Measurements from ENCODE around the gene NIPAL4. TPM values are rescaled to one million over a fixed set of nuclear protein-coding genes. Genes with fewer than 3 reads are reported as not detected.

NIPAL4 gene
- total and polyA plus RNA-seq, 8 donors = 0.07 TPM; not detected in 7

DNA sequence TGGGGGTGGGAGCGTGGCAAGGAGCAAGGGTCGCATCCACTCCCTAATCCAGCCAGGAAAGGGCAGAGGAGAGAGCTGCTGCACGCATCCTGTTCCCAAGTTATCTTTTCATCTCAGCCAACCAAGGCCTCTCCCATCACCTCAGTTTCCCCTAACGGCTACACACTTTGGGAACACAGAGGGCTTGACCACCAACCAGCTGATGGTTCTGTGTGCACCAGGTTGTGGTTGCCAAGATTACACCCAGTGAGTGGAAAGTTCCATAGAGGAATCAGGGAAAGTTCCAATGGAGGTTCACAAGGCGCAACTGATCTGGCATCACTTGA is 61.7 kb downstream of the NIPAL4 start:
- H3K36me3 ChIP-seq = no peaks in the 10 kb centered on the region
- 88 to 92% methylated on average over 5 of the region's 5 CpGs for WGBS, 2 donors
- H3K4me3 ChIP-seq = no peak overlapping the region
- no peaks in the 10 kb centered on the region for H3K4me1 ChIP-seq
- ATAC-seq (no peak), FAIRE-seq (no peak), DNase-seq (no peak)
- TF ChIP-seq, protein P1, sequence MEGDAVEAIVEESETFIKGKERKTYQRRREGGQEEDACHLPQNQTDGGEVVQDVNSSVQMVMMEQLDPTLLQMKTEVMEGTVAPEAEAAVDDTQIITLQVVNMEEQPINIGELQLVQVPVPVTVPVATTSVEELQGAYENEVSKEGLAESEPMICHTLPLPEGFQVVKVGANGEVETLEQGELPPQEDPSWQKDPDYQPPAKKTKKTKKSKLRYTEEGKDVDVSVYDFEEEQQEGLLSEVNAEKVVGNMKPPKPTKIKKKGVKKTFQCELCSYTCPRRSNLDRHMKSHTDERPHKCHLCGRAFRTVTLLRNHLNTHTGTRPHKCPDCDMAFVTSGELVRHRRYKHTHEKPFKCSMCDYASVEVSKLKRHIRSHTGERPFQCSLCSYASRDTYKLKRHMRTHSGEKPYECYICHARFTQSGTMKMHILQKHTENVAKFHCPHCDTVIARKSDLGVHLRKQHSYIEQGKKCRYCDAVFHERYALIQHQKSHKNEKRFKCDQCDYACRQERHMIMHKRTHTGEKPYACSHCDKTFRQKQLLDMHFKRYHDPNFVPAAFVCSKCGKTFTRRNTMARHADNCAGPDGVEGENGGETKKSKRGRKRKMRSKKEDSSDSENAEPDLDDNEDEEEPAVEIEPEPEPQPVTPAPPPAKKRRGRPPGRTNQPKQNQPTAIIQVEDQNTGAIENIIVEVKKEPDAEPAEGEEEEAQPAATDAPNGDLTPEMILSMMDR (IDR thresholded peaks at IDR 0.05) = no peak
- no peaks in the 10 kb centered on the region for H3K27me3 ChIP-seq
- H3K9me3 ChIP-seq = no peaks in the 10 kb centered on the region
- H3K27ac ChIP-seq = no peak overlapping the region
- intact Hi-C loops (cut with DNase I) = no loop called here

DNA sequence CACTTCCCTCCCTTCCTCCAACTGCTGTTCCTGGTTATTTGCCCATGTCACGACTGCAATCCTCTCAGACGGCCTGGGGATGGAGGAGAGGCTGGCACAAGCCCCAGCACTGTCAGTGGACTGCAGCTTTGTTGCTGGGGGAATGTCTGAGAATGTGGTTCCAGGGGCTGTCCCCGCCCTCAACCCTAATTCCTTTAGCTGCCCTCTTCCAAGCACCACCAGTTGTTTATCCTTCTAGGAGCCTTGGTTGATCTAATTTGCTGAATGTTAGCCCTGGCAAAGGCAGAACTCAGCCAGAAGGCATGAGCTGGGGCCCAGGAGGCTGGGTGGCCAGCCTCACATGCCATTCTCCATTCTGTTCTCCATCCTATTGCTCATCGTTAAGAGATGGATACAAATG is 64.0 kb downstream of the NIPAL4 start:
- Histone ChIP-seq H3K27ac (no peak overlapping the region), H3K36me3 (no peaks in the 10 kb centered on the region), H3K4me1 (no peaks in the 10 kb centered on the region), H3K27me3 (no peaks in the 10 kb centered on the region), H3K9me3 (no peaks in the 10 kb centered on the region), H3K4me3 (no peak overlapping the region)
- no peak for ATAC-seq
- DNase-seq = no peak
- FAIRE-seq = no peak
- WGBS, 2 donors = 77 to 84% methylated on average over 4 of the region's 4 CpGs
- TF ChIP-seq, protein P1 (IDR thresholded peaks at IDR 0.05) = no peak
- intact Hi-C loops (cut with DNase I) = no loop called here

Other genes with a start within 250 kb of the NIPAL4 start
- 10 to 100 TPM in 4 of 6 donors, 1 to 10 TPM in 2; 7.6 to 17.8 (median 10.2) TPM for gene CYFIP2, start 194.1 kb upstream of the NIPAL4 start, total RNA-seq
- gene CYFIP2, start 194.1 kb upstream of the NIPAL4 start, polyA plus RNA-seq = 10 to 100 TPM; 14.4 to 19.6 TPM
- gene ADAM19, start 115.6 kb downstream of the NIPAL4 start, total RNA-seq = 1 to 10 TPM in 2 of 6 donors, under 1 TPM in 4; 0.47 to 3.0 (median 0.83) TPM
- under 1 TPM; 0.38 to 0.65 TPM for gene ADAM19, start 115.6 kb downstream of the NIPAL4 start, polyA plus RNA-seq
- not detected for gene SOX30, start 192.2 kb downstream of the NIPAL4 start, total RNA-seq
- under 1 TPM in 1 of 2 donors, not detected in 1; 0.05 TPM for gene SOX30, start 192.2 kb downstream of the NIPAL4 start, polyA plus RNA-seq
- gene C5orf52, start 211.3 kb downstream of the NIPAL4 start, total RNA-seq = not detected
- not detected for gene C5orf52, start 211.3 kb downstream of the NIPAL4 start, polyA plus RNA-seq